K562 treated with DMSO at 1 percent for 24 hours (cell line): ENCODE results near the gene CCNL1. TPM values are rescaled to one million over a fixed set of nuclear protein-coding genes. Genes with fewer than 3 reads are reported as not detected.

Experiments
- total RNA-seq: library from RNA; unstranded; fragments of 300-600 nt; gene quantifications from 2 replicates; pipeline ENCODE4 v1.2.3, GENCODE V29; 2022; ENCODE audit warnings: low read depth; ENCODE audit not compliant: insufficient read depth

CCNL1 gene
- 51.2 and 55.7 TPM in 2 replicates for total RNA-seq

DNA sequence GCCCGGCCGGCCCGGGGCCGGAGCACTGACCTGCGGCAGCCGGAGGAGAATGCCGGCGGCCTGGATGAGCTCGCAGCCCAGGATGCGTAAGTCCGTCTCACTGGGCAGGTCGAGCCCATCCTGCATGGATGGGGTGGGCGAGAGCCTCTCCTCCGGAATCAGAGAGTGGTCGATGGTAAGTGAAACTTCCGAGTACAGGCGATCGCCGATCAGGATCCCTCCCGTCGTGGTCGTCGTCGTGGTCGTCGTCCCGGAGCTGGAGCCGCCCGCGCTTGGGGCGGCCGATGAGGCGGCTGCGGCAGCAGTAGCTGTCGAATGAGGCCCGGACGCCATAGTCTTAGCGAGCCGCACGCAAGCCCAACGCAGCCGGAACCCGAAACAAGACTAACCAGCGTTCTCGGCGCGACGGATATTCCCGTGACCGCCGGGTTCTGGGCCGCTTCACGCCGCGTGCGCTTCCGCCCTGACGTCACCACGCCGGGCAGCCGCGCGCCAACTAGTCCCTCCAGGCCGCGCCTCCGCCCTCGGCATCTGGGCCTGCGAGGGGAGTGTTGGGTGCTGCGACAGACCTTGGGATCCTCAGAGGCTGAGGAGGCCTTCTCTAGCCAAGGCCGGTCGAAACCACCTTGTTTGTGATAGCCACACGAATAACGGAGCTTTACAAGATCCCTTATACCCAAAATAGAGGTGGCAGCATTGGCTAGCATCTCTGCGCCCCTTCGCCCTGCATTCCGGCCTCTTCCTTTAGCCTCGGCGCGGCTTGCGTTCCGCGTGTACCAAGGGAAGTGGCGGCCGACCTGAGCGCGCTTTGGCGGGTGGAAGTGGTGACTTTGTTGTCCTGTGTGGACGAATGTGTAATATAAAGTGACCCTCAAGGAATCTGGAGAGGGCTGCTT, at the start of gene CCNL1:
CCNL1 (minus strand) TSS at position 386 of the 896 bp plus-strand sequence; CDS start at position 333, 53 bp downstream.

